Hepatocyte (in vitro differentiated cells): ENCODE data around the gene SLC7A4.

ENCODE experiments used
- CTCF ChIP-seq: fragments of 200-600 bp; sonication (generic); IDR thresholded peaks from 2 replicates; pipeline ENCODE4 v1.5.1; 2016; ENCODE audit warnings: antibody characterized with exemption, mild to moderate bottlenecking; ENCODE audit not compliant: poor library complexity
- EZH2phosphoT487 ChIP-seq: fragments of 200-600 bp; sonication (generic); IDR thresholded peaks from one replicate; pipeline ENCODE4 v1.6.1; 2018; ENCODE audit warnings: antibody characterized with exemption, mild to moderate bottlenecking, low read depth, moderate library complexity; ENCODE audit not compliant: unreplicated experiment, severe bottlenecking

DNA sequence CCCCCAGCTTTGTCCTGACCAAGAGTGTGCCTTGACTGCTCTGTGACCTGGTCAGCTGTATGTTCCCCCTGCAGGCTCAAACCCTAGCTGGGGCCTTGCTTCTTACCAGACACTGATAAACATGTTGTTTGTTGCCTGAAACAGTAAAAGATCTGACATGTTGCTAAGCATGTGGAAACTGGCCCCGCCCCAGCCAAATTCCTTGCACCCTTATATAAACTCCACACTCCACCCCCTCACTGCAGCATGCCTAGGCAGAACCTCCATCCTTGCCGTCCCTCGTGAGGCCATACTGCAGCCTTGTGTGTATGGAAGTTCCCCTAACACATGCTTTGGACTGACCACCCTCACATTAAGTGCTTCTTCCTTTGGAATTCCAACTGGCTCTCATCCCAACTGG lies 40.7 kb upstream of the SLC7A4 start:
- TF ChIP-seq CTCF, result no peak
- no peak for TF ChIP-seq EZH2phosphoT487
